Measurements from ENCODE around the gene HS3ST4.
"Not testable (repeated sequence)": the region's sequence is repeated elsewhere in the genome, so short reads cannot be mapped to it uniquely, and the experiment has no call there.

The HS3ST4 gene

GRCh38 chr16:25730396-25730795 is 38.6 kb downstream of the HS3ST4 start:
- no peak for DNase-seq (ENCODE audit: low read depth in 3 of 3)

GRCh38 chr16:25734430-25735385 is 42.9 kb downstream of the HS3ST4 start:
- DNase-seq (ENCODE audit: low read depth in 3 of 3): no peak

- no peak for DNase-seq (ENCODE audit: low read depth in 3 of 3)
These were observed 43.9 kb downstream of the HS3ST4 start for GRCh38 chr16:25735645-25736044.

- DNase-seq (ENCODE audit: low read depth in 3 of 3): no peak
These were observed 55.5 kb downstream of the HS3ST4 start for GRCh38 chr16:25747160-25747758.

- no peak for DNase-seq (ENCODE audit: low read depth in 3 of 3)
These were observed 56.4 kb downstream of the HS3ST4 start for GRCh38 chr16:25748092-25748654.

GRCh38 chr16:25750488-25751216 is 58.9 kb downstream of the HS3ST4 start:
- DNase-seq (ENCODE audit: low read depth in 3 of 3): no peak

GRCh38 chr16:25751230-25751835 is 59.6 kb downstream of the HS3ST4 start:
- DNase-seq (ENCODE audit: low read depth in 3 of 3): no peak

GRCh38 chr16:25764466-25764865 is 72.7 kb downstream of the HS3ST4 start:
- DNase-seq (ENCODE audit: low read depth in 3 of 3): no peak

- no peak for DNase-seq (ENCODE audit: low read depth in 3 of 3)
These were observed 79.5 kb downstream of the HS3ST4 start for GRCh38 chr16:25771216-25771615.

GRCh38 chr16:25771812-25772568 is 80.2 kb downstream of the HS3ST4 start:
- DNase-seq (ENCODE audit: low read depth in 3 of 3): no peak

GRCh38 chr16:25776214-25776613 is 84.5 kb downstream of the HS3ST4 start:
- DNase-seq (ENCODE audit: low read depth in 3 of 3): not testable (repeated sequence)

GRCh38 chr16:25783226-25783625 is 91.5 kb downstream of the HS3ST4 start:
- no peak for DNase-seq (ENCODE audit: low read depth in 3 of 3)

GRCh38 chr16:25785361-25785760 is 93.6 kb downstream of the HS3ST4 start:
- no peak for DNase-seq (ENCODE audit: low read depth in 3 of 3)

- no peak for DNase-seq (ENCODE audit: low read depth in 3 of 3)
These were observed 95.0 kb downstream of the HS3ST4 start for GRCh38 chr16:25786748-25787147.

GRCh38 chr16:25788637-25789036 is 96.9 kb downstream of the HS3ST4 start:
- DNase-seq (ENCODE audit: low read depth in 3 of 3): no peak

GRCh38 chr16:25796239-25796638 is 104.5 kb downstream of the HS3ST4 start:
- DNase-seq (ENCODE audit: low read depth in 3 of 3): no peak

GRCh38 chr16:25798065-25798464 is 106.3 kb downstream of the HS3ST4 start:
- DNase-seq (ENCODE audit: low read depth in 3 of 3): no peak

GRCh38 chr16:25799816-25800215 is 108.1 kb downstream of the HS3ST4 start:
- DNase-seq (ENCODE audit: low read depth in 3 of 3): no peak

GRCh38 chr16:25812215-25812614 is 120.5 kb downstream of the HS3ST4 start:
- no peak for DNase-seq (ENCODE audit: low read depth in 3 of 3)

- no peak for DNase-seq (ENCODE audit: low read depth in 3 of 3)
These were observed 125.5 kb downstream of the HS3ST4 start for GRCh38 chr16:25817295-25817694.

GRCh38 chr16:25817876-25818275 is 126.1 kb downstream of the HS3ST4 start:
- DNase-seq (ENCODE audit: low read depth in 3 of 3): no peak
